NT2/D1 (cell line): ENCODE results near the gene LGALS7B.

Experiments
- DNase-seq: peaks from one replicate; pipeline ENCODE4 v3.0.0-alpha.2; 2011; ENCODE audit warnings: low read depth, low spot score
- H3K27me3 ChIP-seq: 2 replicates; pipeline ENCODE4 v1.6.0; 2011; ENCODE audit warnings: mild to moderate bottlenecking; ENCODE audit not compliant: insufficient read length, insufficient read depth
- H3K36me3 ChIP-seq: 2 replicates; pipeline ENCODE4 v1.6.1; 2011; ENCODE audit warnings: mild to moderate bottlenecking, low read length, mixed read lengths; ENCODE audit not compliant: insufficient read depth, insufficient read length
- H3K4me1 ChIP-seq: 2 replicates; pipeline ENCODE4 v1.5.1; 2011; ENCODE audit not compliant: insufficient read depth, insufficient read length
- H3K4me3 ChIP-seq: 2 replicates; pipeline ENCODE4 v1.5.1; 2011; ENCODE audit warnings: low read depth; ENCODE audit not compliant: insufficient read length
- H3K9ac ChIP-seq: 2 replicates; pipeline ENCODE4 v1.6.0; 2011; ENCODE audit warnings: low read depth; ENCODE audit not compliant: insufficient read length
- H3K9me3 ChIP-seq: 2 replicates; pipeline ENCODE4 v1.5.1; 2011; ENCODE audit warnings: mild to moderate bottlenecking, low read length; ENCODE audit not compliant: insufficient read depth
- SUZ12 ChIP-seq: IDR thresholded peaks from 2 replicates; pipeline ENCODE4 v1.6.1; 2011; ENCODE audit not compliant: insufficient read length, insufficient read depth; ENCODE audit errors: extremely low read depth
- YY1 ChIP-seq: IDR thresholded peaks from 2 replicates; pipeline ENCODE4 v1.6.1; 2011; ENCODE audit not compliant: insufficient read length, insufficient read depth
- ZNF274 ChIP-seq: IDR thresholded peaks from 2 replicates; pipeline ENCODE4 v1.6.1; 2011; ENCODE audit warnings: mild to moderate bottlenecking, low read depth, low read length

Gene LGALS7B

DNA sequence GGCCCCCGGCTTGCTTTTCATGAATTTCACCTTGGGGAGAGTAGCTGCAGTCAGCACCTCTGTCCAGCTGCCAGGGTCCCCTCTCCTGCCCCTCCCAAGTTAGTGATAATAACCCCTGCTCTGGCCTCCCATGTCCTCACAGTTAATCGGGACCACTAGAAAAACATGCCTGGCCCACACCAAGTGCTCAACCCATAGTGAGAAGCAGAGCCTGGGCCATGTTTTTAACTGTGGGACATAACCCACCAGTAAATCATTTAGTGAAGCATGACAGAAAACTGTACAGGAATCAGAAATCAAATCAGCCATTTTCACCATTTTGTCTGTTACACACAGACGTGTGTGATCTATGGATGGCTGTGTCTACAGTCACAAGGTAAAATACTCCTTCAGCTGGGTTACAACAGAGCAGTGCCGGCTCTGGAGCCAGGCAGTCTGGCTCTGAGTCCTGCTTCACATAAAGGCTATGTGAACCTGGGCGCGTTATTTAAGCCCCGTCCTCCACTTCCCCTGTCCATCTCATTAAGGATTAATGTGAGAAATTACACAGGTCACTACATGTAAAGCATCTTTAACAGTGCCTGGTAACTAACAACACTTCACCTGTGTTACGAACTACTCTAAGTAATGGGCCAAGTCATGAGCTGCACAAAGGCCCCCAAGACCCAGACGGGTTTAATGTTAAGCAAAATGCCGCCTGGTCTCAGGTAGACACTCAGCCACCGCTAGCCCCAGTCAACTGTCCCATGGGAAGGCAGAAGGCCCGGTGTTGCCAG is 50.2 kb downstream of the LGALS7B start:
- H3K27me3 ChIP-seq: no peaks in the 10 kb centered on the region
- peaks cover 11% of the 10 kb centered on the region for H3K4me1 ChIP-seq
- no peak overlapping the region for H3K9ac ChIP-seq
- no peak overlapping the region for H3K4me3 ChIP-seq
- DNase-seq: no peak
- TF ChIP-seq ZNF274: no peak
- TF ChIP-seq SUZ12: no peak
- no peak for TF ChIP-seq YY1
- H3K36me3 ChIP-seq: peaks cover 88% of the 10 kb centered on the region
- H3K9me3 ChIP-seq: no peaks in the 10 kb centered on the region

DNA sequence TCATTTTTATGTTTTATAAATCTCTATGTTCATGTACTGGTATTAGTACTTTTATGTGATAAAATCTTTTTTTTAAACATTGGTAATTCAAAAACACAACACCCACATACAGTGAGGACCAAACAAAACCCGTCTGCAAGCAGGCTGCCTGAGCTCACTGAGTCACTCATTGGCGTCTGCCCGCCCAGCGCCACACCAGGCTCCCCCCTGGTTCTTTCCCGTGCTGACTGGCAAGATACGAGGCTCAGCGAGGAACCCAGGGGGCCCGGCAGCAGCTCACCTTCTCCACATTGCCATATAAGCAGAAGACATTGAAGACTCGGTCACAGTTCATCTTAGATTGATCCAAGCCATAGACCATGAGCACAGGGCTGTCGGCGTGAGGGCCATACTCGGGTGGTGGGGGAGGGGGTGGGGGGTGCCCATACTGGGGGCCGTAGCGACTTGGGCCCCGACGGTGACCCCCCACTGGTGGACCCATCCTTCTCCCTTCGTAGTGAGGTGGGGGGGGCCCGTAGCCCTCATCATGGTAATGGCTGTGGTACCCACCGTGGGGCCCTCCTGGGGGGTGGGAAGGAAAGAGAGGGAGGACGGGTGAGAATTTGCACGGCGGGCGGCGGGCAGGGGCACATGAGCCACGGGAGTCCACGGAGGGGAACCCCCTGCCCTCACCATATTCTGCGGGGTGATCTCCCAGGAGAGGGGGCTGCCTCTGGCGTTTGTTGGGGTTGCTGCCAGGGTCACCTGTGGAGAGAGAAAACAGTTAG is 51.0 kb downstream of the LGALS7B start:
- Histone ChIP-seq H3K9ac (no peak overlapping the region), H3K27me3 (no peaks in the 10 kb centered on the region), H3K4me1 (peaks cover 11% of the 10 kb centered on the region), H3K9me3 (no peaks in the 10 kb centered on the region), H3K4me3 (no peak overlapping the region), H3K36me3 (peaks cover 96% of the 10 kb centered on the region)
- TF ChIP-seq YY1 (no peak), ZNF274 (no peak)
- DNase-seq: no peak

DNA sequence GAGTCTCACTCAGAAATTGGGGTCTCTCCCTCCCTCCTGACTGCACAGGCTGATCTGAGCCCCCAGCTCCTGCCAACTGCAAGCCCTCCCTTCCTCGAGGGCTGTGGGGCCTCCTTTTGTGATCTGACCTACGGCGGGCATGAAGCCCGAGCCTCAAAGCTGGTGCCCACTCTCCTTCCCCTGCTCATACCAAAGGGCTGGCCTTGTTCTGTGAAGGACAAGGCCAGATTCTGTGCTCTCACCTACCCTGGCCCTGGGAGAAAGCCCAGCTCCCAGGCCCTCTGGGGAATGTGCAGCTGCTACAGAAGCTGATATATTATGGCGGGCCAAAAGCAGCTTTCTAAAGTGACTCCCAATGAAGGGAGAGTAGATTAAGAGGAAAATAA is 51.6 kb downstream of the LGALS7B start:
- no peaks in the 10 kb centered on the region for H3K9me3 ChIP-seq
- TF ChIP-seq SUZ12 (no peak), YY1 (no peak), ZNF274 (no peak)
- H3K36me3 ChIP-seq: peaks cover 98% of the 10 kb centered on the region
- H3K9ac ChIP-seq: no peak overlapping the region
- H3K4me3 ChIP-seq: no peak overlapping the region
- no peaks in the 10 kb centered on the region for H3K27me3 ChIP-seq
- peaks cover 11% of the 10 kb centered on the region for H3K4me1 ChIP-seq
- DNase-seq: no peak
